ENCODE results near the gene SARNP. TPM values are rescaled to one million over a fixed set of nuclear protein-coding genes. Genes with fewer than 3 reads are reported as not detected.

The SARNP gene
- total and polyA plus RNA-seq, 8 donors = 12.3 to 47.9 (median 17.3) TPM

- 29 to 32% methylated on average over 9 to 10 of the region's 10 CpGs for WGBS, 2 donors
- intact Hi-C loops (cut with DNase I) = no loop called here
- Histone ChIP-seq H3K4me1 (peaks cover 9 to 37% (median 15%) of the 10 kb centered on the region in 3 donors), H3K27me3 (no peaks in the 10 kb centered on the region), H3K27ac (peak overlapping the region in 3 of 4 donors; percentile 25 to 99 (median 99)), H3K4me3 (peak overlapping the region; percentile 57 to 87 (median 70)), H3K9me3 (no peaks in the 10 kb centered on the region), H3K36me3 (peaks cover 4 to 17% (median 6%) of the 10 kb centered on the region in 3 donors)
- no peak for ATAC-seq
- DNase-seq = no peak
- FAIRE-seq = no peak
- TF ChIP-seq CTCF (IDR thresholded peaks at IDR 0.05) = no peak
Measured at GRCh38 chr12:55726971-55727370, 90.6 kb downstream of the SARNP start.

GRCh38 chr12:55725556-55725955 is 92.0 kb downstream of the SARNP start:
- intact Hi-C loops (cut with DNase I) = no loop called here
- Histone ChIP-seq H3K9me3 (no peaks in the 10 kb centered on the region), H3K36me3 (peaks cover 4 to 17% (median 6%) of the 10 kb centered on the region in 3 donors), H3K27me3 (no peaks in the 10 kb centered on the region), H3K27ac (no peak overlapping the region), H3K4me1 (peaks cover 9 to 42% (median 19%) of the 10 kb centered on the region in 3 donors), H3K4me3 (no peak overlapping the region)
- DNase-seq (peak in 1 of 6 donors; percentile 33), FAIRE-seq (no peak), ATAC-seq (no peak)
- WGBS, 2 donors = 55 to 65% methylated on average over 3 of the region's 3 CpGs
- no peak for TF ChIP-seq CTCF (IDR thresholded peaks at IDR 0.05)

GRCh38 chr12:55724940-55725309 is 92.6 kb downstream of the SARNP start:
- peak in 1 of 6 donors; percentile 30 for DNase-seq
- TF ChIP-seq CTCF (IDR thresholded peaks at IDR 0.05) = peak in 2 of 4 donors; percentile 1 to 5
- FAIRE-seq = no peak
- H3K4me1 ChIP-seq = peaks cover 9 to 40% (median 20%) of the 10 kb centered on the region in 3 donors
- intact Hi-C loops (cut with DNase I) = no loop called here
- ATAC-seq = no peak
- 44 to 50% methylated on average over 3 of the region's 3 CpGs for WGBS, 2 donors
- H3K36me3 ChIP-seq = peaks cover 4 to 17% (median 6%) of the 10 kb centered on the region in 3 donors
- H3K4me3 ChIP-seq = no peak overlapping the region
- H3K27ac ChIP-seq = no peak overlapping the region
- no peaks in the 10 kb centered on the region for H3K27me3 ChIP-seq
- H3K9me3 ChIP-seq = no peaks in the 10 kb centered on the region

- Histone ChIP-seq H3K36me3 (peaks cover 4 to 17% (median 6%) of the 10 kb centered on the region in 3 donors), H3K4me1 (peaks cover 9 to 44% (median 22%) of the 10 kb centered on the region in 3 donors), H3K4me3 (no peak overlapping the region), H3K9me3 (no peaks in the 10 kb centered on the region), H3K27ac (no peak overlapping the region), H3K27me3 (no peaks in the 10 kb centered on the region)
- DNase-seq = peak in 5 of 6 donors; percentile 63 to 83 (median 73)
- no peak for ATAC-seq
- intact Hi-C loops (cut with DNase I) = no loop called here
- TF ChIP-seq CTCF (IDR thresholded peaks at IDR 0.05) = peak; percentile 18 to 44 (median 31)
- WGBS, 2 donors = 22 to 24% methylated on average over 11 of the region's 11 CpGs
- no peak for FAIRE-seq
Measured at GRCh38 chr12:55724226-55724939, 93.1 kb downstream of the SARNP start.

Data from pancreas (tissue), 10 donors.